Endothelial cell of umbilical vein (primary cell): Measurements from ENCODE around the gene PXYLP1. TPM values are rescaled to one million over a fixed set of nuclear protein-coding genes. Genes with fewer than 3 reads are reported as not detected.

Experiments
- BruUV-seq: library from RNA; stranded (reverse); fragments of 400-500 nt; replicated peaks from 2 replicates; lab custom pipeline; 2021; lab: Mats Ljungman, UMichigan
- CTCF ChIA-PET: fragments of 300-600, 350-600 bp; sonication (Branson Sonifier 250); formaldehyde crosslinking; loops from one replicate; lab custom pipeline; 2021; ENCODE audit warnings: antibody characterized with exemption, inconsistent platforms; lab: Charles Lee
- POLR2A ChIA-PET: fragments of 300-600, 350-600 bp; sonication (Branson Sonifier 250); formaldehyde crosslinking; loops from one replicate; lab custom pipeline; 2021; ENCODE audit warnings: antibody characterized with exemption, inconsistent platforms; lab: Charles Lee
- DNase-seq: peaks from one replicate; pipeline ENCODE4 v3.0.0-alpha.2; 2011; ENCODE audit warnings: low read depth, low spot score
- FAIRE-seq: peaks from 2 replicates; lab custom pipeline; 2011; peaks lifted over from hg19 to GRCh38; lab: Jason Lieb, UNC
- H2AFZ ChIP-seq: 2 replicates; pipeline ENCODE4 v1.6.0; 2012; ENCODE audit warnings: low read depth, low read length, control low read depth, inconsistent platforms
- H3K27ac ChIP-seq: 2 replicates; pipeline ENCODE4 v1.5.1; 2011; ENCODE audit warnings: low read depth, mild to moderate bottlenecking, control low read depth, low read length, moderate library complexity; ENCODE audit not compliant: insufficient read depth
- H3K27me3 ChIP-seq, 2 experiments: 2 replicates each; pipeline versions ENCODE4 v1.6.0 to v1.6.1; 2011; ENCODE audit warnings: low read length in 2 of 2, mixed read lengths in 1 of 2; ENCODE audit not compliant: control insufficient read depth in 2 of 2, insufficient read depth in 2 of 2
- H3K36me3 ChIP-seq, 2 experiments: 2 replicates in 1 of 2; 3 replicates in 1 of 2; pipeline ENCODE4 v1.5.1; 2011; ENCODE audit warnings: low read length in 2 of 2, mild to moderate bottlenecking in 1 of 2, moderate library complexity in 1 of 2; ENCODE audit not compliant: control insufficient read depth in 2 of 2, insufficient read depth in 2 of 2; ENCODE audit errors: extremely low read depth in 1 of 2
- H3K4me1 ChIP-seq: 3 replicates; pipeline ENCODE4 v1.5.1; 2011; ENCODE audit warnings: mild to moderate bottlenecking, low read length; ENCODE audit not compliant: control insufficient read depth, insufficient read depth; ENCODE audit errors: extremely low read depth
- H3K4me2 ChIP-seq: 2 replicates; pipeline ENCODE4 v1.6.1; 2011; ENCODE audit warnings: low read length, control low read depth, mixed read lengths; ENCODE audit not compliant: insufficient read depth
- H3K4me3 ChIP-seq, 3 experiments: fragments of 200-600 bp in 1 of 3; sonication (generic), shearing (Covaris generic) in 1 of 3; replicated peaks in 1 of 3; 2 replicates each; pipeline ENCODE4 v1.5.1; 2011 to 2016; ENCODE audit warnings: control low read depth in 3 of 3, low read length in 3 of 3, mild to moderate bottlenecking in 2 of 3, inconsistent platforms in 1 of 3, low read depth in 1 of 3, moderate library complexity in 1 of 3; ENCODE audit not compliant: insufficient read depth in 1 of 3
- H3K79me2 ChIP-seq: 2 replicates; pipeline ENCODE4 v1.6.0; 2012; ENCODE audit warnings: low read length, inconsistent platforms; ENCODE audit not compliant: control insufficient read depth, insufficient read depth
- H3K9ac ChIP-seq: replicated peaks from 2 replicates; pipeline ENCODE3; 2011; ENCODE audit warnings: low read length, control low read depth; ENCODE audit not compliant: insufficient read depth; ENCODE audit errors: extremely low read depth
- H3K9me1 ChIP-seq: replicated peaks from 3 replicates; pipeline ENCODE4 v1.6.0; 2011; ENCODE audit warnings: mild to moderate bottlenecking, low read length; ENCODE audit not compliant: control insufficient read depth, insufficient read depth; ENCODE audit errors: extremely low read depth
- H3K9me3 ChIP-seq: replicated peaks from 2 replicates; pipeline ENCODE4 v1.5.1; 2012; ENCODE audit warnings: low read length, inconsistent platforms; ENCODE audit not compliant: control insufficient read depth, insufficient read depth
- H4K20me1 ChIP-seq: replicated peaks from 2 replicates; pipeline ENCODE3; 2011; ENCODE audit warnings: mild to moderate bottlenecking, low read length; ENCODE audit not compliant: control insufficient read depth, insufficient read depth; ENCODE audit errors: extremely low read depth
- EZH2 ChIP-seq: IDR thresholded peaks from 2 replicates; pipeline ENCODE4 v1.6.1; 2012; ENCODE audit warnings: borderline replicate concordance, low read depth, mild to moderate bottlenecking, moderate library complexity, low read length, inconsistent platforms; ENCODE audit not compliant: severe bottlenecking
- FOS ChIP-seq: IDR thresholded peaks from 2 replicates; pipeline ENCODE4 v1.6.1; 2011; ENCODE audit warnings: mild to moderate bottlenecking, low read length, moderate library complexity, borderline replicate concordance; ENCODE audit not compliant: insufficient read depth
- GATA2 ChIP-seq: IDR thresholded peaks from 2 replicates; pipeline ENCODE4 v1.7.0; 2011; ENCODE audit warnings: low read depth, mild to moderate bottlenecking, moderate library complexity, mixed read lengths, low read length; ENCODE audit not compliant: insufficient read length, insufficient read depth
- JUN ChIP-seq: IDR thresholded peaks from 2 replicates; pipeline ENCODE4 v1.6.1; 2011; ENCODE audit warnings: borderline replicate concordance, low read depth; ENCODE audit not compliant: insufficient read length, insufficient read depth
- MYC ChIP-seq: IDR thresholded peaks from one replicate; pipeline ENCODE4 v1.6.1; 2011; ENCODE audit warnings: mild to moderate bottlenecking, low read depth, low read length
- POLR2A ChIP-seq: IDR thresholded peaks from 2 replicates; pipeline ENCODE4 v1.6.1; 2012; ENCODE audit warnings: low read depth, mild to moderate bottlenecking, control low read depth, low read length
- POLR2AphosphoS5 ChIP-seq: IDR thresholded peaks from 2 replicates; pipeline ENCODE4 v1.6.1; 2012; ENCODE audit warnings: low read depth, mild to moderate bottlenecking, control low read depth, low read length, moderate library complexity; ENCODE audit not compliant: insufficient read depth
- dilution Hi-C: fragments of 300-500 bp; cut with MboI; formaldehyde crosslinking; loops from one replicate; pipeline ENCODE4 v1.15.0; 2019; ENCODE audit warnings: low sequenced_read_pairs; ENCODE audit not compliant: extremely low pct_ligation_motif_present
- intact Hi-C: fragments of 100-400 bp; cut with micrococcal nuclease; formaldehyde crosslinking; loops from one replicate; pipeline ENCODE4 v1.10.0; 2022
- polyA plus RNA-seq, 4 experiments: library from polyadenylated mRNA; depleted of rRNA in 3 of 4; stranded (reverse) in 3 of 4; unstranded in 1 of 4; fragments of >200 nt; gene quantifications; 2 replicates each; pipeline versions ENCODE4 v1.2.1 to v1.2.3, GENCODE V29; 2011 to 2012; ENCODE audit warnings: missing spikeins in 1 of 4
- total RNA-seq: library from RNA; stranded (reverse); gene quantifications from 2 replicates; pipeline ENCODE4 v1.2.3, GENCODE V29; 2021
- TF ChIP-seq, protein P1 (sequence below): IDR thresholded peaks from 2 replicates; pipeline ENCODE4 v1.6.1; 2011; ENCODE audit not compliant: insufficient read depth, insufficient read length
- TF ChIP-seq, protein P2 (sequence below), 2 donors: IDR thresholded peaks; 1 replicate in 1 of 2; 2 replicates in 1 of 2; pipeline ENCODE4 v1.5.1; 2011; ENCODE audit warnings: low read length in 2 of 2, mild to moderate bottlenecking in 2 of 2, moderate library complexity in 2 of 2, control low read depth in 1 of 2, inconsistent platforms in 1 of 2, low read depth in 1 of 2; ENCODE audit not compliant: insufficient read depth in 1 of 2; ENCODE audit errors: extremely low read depth in 1 of 2

Gene PXYLP1
- total and polyA plus RNA-seq, 2 donors (not counting 3 experiments of a cell fraction or from before 2014, with no cell fraction given): 0.84 to 1.7 TPM

GRCh38 chr3:141253811-141254210 lies 22.2 kb downstream of the PXYLP1 start:
- Histone ChIP-seq H3K4me3 (no peak overlapping the region), H4K20me1 (no peaks in the 10 kb centered on the region), H3K9me1 (no peaks in the 10 kb centered on the region), H2AFZ (no peak overlapping the region), H3K27ac (no peak overlapping the region), H3K9ac (no peak overlapping the region), H3K79me2 (no peaks in the 10 kb centered on the region), H3K4me2 (no peak overlapping the region), H3K9me3 (no peaks in the 10 kb centered on the region), H3K36me3 (no peaks in the 10 kb centered on the region), H3K27me3 (peaks cover 0 to 2% of the 10 kb centered on the region in 2 experiments), H3K4me1 (no peaks in the 10 kb centered on the region)
- TF ChIP-seq, protein P1, sequence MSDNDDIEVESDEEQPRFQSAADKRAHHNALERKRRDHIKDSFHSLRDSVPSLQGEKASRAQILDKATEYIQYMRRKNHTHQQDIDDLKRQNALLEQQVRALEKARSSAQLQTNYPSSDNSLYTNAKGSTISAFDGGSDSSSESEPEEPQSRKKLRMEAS: no peak
- TF ChIP-seq FOS: no peak
- TF ChIP-seq POLR2A: no peak
- no peak for TF ChIP-seq EZH2
- TF ChIP-seq, protein P2, sequence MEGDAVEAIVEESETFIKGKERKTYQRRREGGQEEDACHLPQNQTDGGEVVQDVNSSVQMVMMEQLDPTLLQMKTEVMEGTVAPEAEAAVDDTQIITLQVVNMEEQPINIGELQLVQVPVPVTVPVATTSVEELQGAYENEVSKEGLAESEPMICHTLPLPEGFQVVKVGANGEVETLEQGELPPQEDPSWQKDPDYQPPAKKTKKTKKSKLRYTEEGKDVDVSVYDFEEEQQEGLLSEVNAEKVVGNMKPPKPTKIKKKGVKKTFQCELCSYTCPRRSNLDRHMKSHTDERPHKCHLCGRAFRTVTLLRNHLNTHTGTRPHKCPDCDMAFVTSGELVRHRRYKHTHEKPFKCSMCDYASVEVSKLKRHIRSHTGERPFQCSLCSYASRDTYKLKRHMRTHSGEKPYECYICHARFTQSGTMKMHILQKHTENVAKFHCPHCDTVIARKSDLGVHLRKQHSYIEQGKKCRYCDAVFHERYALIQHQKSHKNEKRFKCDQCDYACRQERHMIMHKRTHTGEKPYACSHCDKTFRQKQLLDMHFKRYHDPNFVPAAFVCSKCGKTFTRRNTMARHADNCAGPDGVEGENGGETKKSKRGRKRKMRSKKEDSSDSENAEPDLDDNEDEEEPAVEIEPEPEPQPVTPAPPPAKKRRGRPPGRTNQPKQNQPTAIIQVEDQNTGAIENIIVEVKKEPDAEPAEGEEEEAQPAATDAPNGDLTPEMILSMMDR (IDR thresholded peaks at IDR 0.05; ENCODE audit: extremely low read depth in 1 of 2, insufficient read depth in 1 of 2, low read depth in 1 of 2, low read length in 2 of 2): no peak
- no peak for TF ChIP-seq POLR2AphosphoS5
- TF ChIP-seq MYC: no peak
- no peak for TF ChIP-seq GATA2
- no peak for TF ChIP-seq JUN
- intact Hi-C loops (no loop called here), dilution Hi-C loops (no loop called here)
- ChIA-PET CTCF (interaction anchor here (1.9 to 3.6 kb wide), 2 partner anchors 8 to 22 kb away, joined by 9 to 15 read pairs; partner anchors contain the start of gene PXYLP1), POLR2A (no interaction called here)
- no peak for DNase-seq
- FAIRE-seq: no peak
- BruUV-seq: no TSS peak
